Stromal cell of bone marrow (primary cell): ENCODE measurements around the gene NOX1.

Source experiments
- DNase-seq: peaks from one replicate; pipeline ENCODE4 v3.0.0-alpha.2; 2012; ENCODE audit warnings: low read depth

NOX1 gene

DNA sequence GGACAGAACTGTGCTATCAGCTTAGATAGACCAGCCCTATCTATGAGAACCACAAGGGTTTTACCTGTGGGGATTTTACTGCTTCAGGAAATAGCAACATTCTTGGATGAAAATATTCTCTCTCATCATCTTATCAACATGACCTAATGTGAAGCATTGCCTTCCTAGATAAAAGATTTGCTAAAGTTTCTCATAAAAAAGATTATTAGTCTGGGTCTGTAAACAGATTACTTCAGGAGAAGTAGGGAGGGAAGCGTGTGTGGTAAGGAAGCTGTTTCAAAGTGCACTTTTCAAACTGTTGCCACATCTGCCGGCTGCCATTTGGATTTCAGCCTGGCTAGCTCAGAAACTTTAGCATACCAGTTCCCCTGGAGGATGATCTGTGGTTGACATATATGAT is at the start of gene NOX1:
Gene NOX1, minus strand, starts transcription at position 35 of the 400 bp plus-strand sequence. CDS start 220 bp downstream, outside the sequence.
- DNase-seq = no peak

DNA sequence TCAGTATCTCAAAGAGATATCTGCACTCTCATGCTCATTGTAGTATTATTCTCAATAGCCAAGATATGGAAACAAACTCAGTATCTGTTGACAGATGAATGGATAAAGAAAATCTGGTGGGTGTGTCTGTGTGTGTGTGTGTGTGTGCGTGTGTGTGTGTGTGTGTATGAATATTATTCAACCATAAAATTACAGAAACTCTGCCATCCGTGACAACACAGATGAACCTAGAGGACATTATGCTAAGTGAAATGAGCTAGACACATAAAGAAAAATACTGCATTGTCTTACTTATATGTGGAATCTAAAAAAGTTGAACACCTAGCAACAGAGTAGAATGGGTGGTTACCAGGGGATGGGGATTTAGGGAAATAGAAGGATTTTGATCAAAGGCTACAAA is 41.4 kb upstream of the NOX1 start:
- DNase-seq = no peak

DNA sequence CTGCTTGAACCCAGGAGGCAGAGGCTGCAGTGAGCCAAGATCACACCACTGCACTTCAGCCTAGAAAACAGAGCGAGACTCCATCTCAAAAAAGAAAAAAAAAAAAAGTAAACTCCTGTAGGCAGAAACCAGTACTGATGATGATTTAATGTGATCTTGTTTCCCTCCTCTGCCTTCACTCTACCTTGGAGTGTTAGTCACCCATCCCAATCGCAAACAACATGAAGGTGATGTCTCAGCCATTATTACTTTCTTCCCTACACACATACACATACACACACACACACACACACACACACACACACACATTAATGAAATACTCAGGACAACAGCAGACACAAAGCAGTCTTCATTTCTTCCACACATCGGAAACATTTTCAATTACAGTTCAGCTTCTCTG is 39.0 kb upstream of the NOX1 start:
- DNase-seq = no peak

DNA sequence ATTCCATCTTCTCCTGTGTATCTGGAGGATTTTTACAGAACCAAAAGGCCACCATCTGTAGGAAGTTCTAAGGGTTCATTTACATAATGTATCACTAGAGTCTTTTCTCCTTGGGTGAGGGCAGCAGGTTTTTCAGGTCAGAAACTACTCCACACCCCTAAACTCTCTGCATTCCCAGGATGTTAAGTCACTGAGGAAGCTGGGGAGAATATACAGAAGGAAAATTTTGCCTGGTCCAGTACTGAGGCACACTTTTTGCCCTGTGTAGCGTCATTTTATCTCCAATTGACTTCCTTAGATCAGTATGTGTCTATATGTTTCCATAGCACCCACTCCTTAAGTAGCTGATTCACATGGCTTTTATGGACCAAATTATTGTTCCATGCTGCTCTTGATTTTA is 37.6 kb upstream of the NOX1 start:
- no peak for DNase-seq

DNA sequence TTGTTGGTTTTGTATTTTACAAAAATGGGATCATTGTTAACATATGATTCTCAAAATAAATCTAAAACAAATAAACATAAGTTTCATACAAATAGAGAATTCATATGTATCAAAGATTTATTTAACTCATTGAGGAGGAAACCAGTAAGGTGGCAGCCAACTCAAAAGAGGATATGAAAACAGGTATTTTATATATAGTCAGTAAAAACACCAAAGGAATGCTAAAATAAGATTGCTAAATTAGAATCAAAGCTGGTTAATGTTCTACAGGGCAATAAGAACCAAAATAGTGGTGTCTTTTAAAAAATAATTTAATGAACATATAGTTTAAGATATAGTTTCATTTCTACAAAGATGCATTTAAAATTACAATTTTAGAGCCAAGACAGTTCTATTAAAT is 31.5 kb upstream of the NOX1 start:
- no peak for DNase-seq

DNA sequence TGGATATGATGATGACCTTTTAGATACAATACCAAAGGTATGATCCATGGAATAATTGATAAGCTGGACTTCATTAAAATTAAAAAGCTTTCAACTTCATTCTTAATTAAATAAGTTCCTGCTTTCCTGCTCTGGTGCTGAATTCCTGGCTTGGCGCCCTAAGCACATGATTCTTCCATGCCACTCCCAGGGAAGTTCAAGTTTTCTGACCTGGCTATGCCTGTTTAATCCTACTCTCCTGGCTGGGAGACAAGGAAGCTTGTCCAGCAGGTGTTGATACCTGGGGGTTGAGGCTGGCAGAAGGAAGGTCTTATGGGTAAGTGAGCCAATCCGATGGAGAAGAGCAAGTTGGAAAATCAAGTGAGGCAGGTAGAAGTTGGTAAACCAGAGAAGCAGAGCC is 30.3 kb upstream of the NOX1 start:
- no peak for DNase-seq

DNA sequence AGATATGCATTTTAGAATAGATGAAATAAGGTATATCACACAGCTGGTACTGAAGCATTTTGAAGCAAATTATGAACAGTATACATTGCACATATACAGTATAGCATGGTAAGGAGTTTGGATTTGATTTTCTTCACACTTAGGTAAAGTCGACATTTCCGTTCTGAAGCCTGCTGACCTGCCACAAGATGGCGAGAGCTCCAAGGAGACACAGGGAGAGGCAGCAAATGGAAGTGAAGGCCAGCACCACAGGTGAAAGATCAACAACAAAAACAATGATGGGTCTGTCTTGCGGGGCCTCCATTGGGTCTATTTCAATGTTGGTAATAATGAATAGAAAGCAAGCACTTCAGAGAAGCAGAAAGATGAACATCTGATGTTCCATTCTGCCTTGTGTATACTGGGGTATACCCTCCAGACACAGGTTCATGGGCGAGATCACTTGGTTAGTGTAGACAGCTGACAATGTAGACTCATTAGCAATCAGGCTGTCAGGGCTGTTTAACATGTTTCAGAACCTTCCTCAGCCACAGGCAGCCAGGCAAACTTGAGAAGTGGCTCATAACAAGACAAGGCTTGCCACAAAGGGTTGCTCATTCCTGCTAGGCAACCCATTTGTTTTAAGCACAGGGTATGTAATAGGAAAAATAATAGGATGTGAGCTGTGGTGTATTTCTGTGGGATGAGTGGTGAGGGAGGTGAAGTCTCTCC is 21.4 kb upstream of the NOX1 start:
- DNase-seq = peak; percentile 11

DNA sequence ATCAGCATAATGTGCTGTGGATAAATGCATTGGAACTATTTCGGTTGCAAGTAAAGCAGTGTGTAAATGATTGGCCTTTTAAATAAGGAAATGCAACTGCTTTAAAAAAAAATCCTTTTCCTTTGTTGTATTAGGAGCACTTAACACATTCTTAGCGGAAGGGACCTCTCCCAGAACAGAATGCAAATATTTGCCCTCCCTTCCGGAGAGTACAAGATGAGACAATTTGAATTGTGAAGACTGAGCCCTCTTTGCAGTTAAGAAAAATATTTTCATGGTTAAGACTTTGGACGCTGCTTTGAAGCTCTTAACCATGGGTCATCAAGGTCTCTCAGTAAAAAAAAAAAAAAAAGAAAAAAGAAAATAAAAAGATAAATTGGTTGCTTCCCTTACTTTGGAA is 9.5 kb upstream of the NOX1 start:
- no peak for DNase-seq

DNA sequence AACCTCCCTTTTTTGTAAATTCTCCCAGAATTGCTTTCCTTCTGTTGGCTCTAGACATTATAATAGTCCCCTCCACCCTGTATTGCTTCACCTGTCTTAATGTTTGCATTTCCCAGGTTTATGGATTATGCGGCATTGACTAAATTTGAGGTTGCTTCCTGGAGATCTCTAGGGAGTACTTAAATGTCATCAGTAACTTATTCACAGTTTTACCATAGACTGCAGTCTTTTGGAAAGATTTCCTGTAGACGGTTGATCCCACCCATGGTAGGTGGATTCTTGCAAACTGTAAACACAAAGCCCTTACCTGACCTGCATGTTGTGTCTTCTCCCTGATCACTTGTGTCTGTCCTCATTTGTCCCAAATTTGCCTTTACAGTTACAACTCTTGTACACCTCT is 6.2 kb upstream of the NOX1 start:
- DNase-seq = no peak

DNA sequence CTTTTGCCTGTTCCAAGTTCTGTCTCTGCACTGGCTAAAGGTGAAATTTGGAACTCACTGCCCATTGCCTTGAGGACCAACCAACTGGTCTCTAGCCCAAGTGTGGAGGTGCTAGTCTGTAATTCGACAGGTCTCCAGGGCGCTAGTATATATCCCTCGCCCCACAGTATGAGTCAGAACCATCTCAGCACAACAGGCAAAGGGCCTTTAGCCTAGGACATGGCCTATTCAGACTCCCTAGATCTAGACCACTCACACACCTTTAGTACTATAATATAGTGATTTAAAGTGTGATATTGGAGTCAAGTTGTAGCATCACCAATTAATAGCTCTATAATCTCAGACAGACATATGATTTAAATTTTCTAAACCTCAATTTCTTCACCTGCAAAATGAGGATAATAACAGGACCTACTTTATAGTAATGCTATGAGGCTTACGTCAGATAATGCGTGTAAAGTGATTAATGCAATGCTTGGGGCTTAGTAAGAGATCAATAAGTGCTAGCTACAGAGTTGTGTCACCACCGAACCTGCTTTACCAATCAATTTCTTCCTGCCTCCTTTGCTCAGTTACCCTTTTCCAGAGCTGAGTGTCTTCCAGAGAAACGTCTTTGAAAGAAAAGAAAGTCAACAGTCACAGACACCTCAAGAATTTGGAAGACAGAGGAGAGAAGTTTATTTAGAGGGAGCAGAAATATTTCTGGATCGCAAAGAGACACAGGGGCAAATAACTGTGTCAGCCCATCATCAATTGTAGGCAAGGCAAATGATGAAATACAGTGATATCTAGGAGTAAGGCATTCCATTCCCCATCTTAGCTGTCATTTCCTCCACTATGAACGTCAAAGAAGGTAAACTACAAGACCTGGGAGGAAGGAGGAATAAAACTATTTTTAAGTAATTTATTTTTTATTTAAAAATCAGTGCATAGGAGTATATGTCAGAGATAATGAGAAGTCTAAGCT is 2.3 kb downstream of the NOX1 start:
- DNase-seq = no peak

DNA sequence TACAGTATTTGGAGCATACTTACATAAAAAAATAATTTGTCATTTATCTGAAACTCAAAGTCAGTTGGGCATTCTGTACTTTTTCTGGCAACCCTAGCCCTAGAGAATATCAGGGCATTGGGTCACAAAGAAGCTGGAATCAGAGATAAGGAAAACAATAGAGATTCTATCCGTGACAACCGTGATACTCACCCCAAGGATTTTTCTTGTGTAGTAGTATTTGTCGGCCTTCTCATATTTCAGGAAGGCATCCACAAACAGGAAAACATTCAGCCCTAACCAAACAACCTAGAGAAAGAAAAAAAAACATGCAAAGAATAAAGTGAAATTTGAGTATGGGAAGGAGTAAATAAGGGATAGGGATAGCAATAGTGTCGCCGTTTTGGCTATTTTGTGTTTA is 3.6 kb downstream of the NOX1 start:
- DNase-seq = no peak

DNA sequence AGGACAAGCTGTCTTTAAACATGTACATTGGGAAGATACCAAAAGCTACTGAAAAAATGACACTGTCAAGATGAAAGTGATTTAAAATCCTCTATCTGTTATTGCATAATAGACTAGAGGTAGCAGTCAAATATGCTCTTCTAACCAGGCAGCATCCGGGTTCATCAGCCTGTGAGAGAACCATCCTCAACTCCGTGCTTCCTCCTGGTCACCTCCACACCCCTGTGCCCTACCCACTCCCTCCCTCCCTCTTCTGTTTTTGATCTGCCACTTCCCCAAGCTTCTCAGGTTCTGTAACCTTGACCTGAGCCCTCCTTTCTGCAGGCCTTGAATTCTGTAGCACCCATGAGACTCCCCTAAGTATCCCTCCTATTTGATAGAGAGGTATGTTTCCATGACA is 5.9 kb downstream of the NOX1 start:
- no peak for DNase-seq

DNA sequence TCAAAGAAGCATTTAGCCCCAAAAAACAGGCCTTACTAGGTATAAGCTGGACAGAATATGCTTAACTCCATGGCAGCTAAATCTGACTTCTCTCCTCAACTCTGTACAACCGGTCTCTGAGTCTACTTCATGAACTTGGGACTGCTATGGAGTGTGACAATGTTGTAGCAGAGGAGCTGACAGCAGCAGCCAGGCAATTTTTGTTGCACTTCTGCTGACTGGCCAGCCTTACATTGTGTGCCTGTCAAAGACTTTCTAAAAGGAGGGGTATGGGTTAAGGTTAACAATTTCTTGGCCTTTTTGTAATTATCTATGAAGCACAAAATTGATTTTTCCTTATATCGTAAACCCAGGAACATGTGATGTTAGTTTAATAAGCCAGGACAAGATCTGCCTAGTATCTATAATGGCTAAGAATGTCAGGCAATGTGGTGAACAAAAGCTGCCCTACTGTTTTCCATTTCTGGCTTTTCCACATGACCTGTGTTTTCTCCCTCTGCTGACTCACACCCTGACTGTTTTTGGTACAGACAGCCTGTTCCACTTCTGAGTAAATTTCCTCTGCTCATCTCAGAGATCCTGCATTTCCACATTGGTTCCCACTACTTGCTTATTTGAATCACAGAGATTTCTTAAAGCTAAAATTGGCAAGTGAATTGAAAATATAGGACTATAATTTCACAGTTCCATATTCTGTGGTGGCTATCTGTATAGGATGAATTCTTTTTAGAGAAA is 9.3 kb downstream of the NOX1 start:
- peak; percentile 32 for DNase-seq

DNA sequence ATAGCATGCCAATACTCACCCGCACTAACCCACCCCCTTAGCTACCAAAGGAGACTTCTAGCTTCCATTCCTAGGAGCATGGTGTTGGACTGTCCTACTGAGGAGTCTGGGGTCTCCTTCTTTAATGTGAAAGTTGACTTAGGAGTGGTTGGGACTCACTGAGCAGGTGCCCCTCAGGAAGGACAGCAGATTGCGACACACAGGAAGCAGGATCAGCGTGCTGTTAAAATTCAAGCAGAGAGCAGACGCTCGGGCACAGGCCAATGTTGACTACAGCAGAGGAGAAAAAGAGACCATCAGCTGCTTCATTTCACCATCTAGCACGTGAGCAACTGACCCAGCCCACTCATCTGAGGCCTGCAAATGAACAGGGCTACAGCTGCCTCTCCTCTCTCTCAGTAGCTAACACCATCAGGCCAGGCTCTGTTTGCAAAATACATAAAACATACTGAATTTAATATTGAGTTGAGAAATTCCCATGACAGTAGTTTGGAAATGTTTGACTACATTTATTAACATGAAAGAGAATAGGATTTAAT is 10.8 kb downstream of the NOX1 start:
- DNase-seq = no peak

DNA sequence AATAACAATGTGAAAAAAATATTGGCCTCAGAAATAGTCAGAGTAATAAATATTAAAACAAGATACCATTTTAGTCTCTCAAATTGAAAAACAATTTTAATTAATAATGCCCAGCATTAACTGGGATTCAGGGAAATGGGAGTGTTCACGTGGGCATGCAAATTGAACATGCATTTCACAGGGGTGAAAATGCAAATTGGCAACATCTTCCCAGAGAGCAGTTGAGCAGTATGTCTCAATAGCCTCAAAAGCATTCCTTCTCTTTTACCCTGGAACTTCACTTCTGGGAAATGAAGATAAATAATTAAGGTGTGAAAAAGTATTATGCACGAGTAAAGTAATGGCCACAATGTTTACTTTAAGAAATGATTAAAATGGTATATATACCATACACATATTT is 21.3 kb downstream of the NOX1 start:
- no peak for DNase-seq

DNA sequence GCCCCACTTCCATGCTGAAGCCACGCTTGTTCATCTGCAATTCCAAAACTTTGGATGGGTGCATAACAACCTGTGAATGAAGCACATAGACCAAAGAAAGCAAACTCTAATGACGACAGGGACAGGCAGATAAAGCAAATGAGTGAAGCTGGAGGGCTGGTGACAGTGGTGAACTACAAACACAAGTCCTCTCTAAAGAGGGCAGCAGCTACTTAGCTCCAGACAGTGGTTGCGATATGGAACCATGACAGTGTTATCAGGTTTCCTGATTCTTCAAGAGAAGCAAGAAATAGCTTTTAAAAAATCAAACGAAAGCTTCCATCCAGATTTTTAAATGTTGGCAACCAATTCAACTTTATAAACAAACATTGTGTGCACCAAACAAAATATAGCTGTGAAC is 23.8 kb downstream of the NOX1 start:
- no peak for DNase-seq

DNA sequence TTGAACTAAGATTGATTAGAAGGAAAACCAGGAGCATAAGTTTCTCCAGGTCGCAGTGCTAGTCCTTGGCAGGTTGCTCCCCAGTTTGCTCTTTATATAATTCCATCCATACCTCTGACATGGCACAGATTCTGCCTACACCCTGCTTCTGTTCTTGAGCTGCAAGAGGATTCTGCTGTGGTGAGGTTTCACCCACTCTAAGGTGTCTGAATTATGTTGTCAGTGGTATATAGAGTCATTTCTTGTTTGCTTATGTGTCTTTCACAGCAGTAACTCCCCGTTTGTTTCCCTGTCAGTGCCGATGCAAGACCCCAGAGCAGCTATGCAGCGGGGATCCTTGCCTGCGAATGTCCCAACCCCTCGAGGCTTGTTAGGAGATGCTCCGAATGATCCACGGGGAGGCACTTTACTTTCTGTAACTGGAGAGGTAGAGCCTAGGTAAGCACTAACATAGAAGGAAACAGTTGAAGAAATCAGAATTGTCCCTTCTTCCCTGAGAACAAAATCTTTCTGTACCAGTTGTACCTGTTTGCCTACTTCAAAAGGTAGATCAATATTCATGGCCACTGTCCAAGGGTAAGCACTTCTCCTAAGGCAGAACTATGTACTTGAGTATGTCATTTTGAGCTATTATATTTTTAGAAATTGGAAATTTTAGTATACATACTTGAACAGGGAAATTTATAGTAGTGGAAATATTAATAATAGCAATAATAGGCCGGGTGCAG is 42.8 kb downstream of the NOX1 start:
- no peak for DNase-seq

DNA sequence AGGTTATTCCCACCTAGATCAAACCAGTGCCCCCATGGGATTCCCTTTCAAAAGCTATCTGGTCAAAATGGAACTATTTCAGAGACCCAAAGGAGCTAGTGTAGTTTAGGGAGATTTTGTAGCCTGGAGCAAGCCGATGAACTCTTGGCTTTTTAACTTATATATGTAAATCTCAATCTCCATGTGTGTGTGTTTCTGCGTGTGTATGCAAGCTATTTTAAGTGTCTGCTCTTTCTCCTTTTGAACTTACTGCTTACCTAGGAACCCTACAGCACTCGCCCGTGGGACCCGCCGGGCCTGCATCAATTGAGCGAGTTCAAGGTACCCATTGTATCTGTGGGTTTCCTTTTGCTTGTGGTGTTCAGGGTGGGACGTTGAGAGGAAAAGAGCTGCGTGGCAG is 43.6 kb downstream of the NOX1 start:
- DNase-seq = no peak

DNA sequence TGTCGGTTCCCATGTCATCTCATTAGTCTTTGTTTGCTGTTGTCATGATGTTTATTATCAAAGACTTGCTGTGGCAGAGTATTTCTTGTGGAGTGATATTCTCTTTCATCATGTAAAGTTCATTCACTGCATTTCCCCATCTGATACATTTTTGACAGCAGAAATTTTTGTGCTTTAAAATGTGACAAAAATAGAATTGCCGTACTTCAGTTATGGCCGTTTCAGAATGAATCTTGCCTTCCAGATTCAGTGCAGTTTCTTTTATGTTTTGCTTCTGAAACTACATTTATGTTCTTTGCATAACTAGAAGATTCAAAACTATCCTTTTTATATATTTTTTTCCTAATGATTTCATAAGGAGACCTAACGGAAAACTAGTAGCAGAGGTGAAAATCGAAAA is 44.0 kb downstream of the NOX1 start:
- no peak for DNase-seq

DNA sequence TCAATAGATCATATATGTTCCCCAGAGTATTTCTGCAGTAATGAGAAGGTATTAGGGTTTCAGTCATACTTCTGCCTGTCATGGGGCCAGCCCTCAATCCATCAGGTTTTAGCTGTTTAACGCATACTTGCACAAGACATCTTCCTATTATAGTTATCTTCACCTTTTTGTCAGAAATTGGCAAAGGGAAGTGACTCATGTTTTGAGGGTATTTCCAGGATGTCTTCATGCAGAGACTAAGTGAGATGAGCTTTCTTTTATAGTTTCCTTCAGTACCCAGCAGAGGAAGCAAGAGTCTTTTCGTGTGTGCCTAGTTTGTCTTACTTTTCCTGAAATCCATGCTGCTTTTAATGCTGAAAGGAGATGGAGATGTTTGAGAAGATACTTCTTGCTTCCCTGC is 44.4 kb downstream of the NOX1 start:
- DNase-seq = no peak

DNA sequence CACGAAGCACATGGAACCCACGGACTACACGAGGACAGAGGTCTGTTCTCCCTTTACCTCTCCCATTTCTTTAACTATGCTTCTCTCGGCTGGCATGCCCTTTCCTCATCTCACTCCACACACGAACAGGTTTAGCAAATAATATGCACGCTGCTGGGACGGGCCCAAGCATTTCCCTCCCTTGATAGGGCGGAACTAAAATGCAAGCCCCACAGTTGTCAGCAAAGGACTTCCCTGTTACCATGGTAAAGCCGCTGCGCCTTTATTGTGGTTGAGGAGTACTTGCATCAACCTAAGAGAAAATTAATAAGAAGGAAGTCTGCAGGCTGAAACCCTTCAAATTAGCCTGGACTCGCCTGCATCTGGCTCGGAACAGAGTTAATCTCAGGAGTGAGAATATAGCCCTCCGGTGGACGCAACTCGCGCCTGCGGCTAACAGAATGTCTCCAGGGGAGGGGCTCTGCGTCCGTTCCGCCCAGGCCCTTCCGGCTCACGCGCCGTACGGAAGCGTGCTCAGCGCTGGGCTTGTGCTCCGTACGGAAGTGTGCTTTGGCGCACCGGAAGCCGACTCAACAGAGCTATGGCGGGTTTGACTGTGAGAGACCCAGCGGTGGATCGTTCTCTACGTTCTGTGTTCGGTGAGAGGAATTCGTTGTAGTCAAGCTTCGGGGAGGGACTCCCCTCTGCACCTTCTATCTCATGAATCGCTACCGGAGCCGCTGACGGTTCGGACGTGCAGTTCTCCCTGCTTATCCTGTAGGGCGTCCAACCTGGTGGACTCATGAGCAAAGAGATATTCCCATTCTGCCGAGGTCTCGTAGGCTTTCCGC is 54.1 kb downstream of the NOX1 start, which contains the start of gene CSTF2:
Gene CSTF2, plus strand, starts transcription at position 555 of the 830 bp plus-strand sequence. Its CDS starts 26 bp downstream, at position 581.
- DNase-seq = peak; percentile 63
